GM23248 (cell line): ENCODE results near the gene RNF125.

Experiments
- EZH2 ChIP-seq: fragments of 200-600 bp; sonication (generic); IDR thresholded peaks from 2 replicates; pipeline ENCODE4 v1.6.1; 2018; ENCODE audit warnings: antibody characterized with exemption, mild to moderate bottlenecking; ENCODE audit not compliant: insufficient read depth, poor library complexity, severe bottlenecking
- EZH2phosphoT487 ChIP-seq: fragments of 200-600 bp; sonication (generic); IDR thresholded peaks from 2 replicates; pipeline ENCODE4 v1.6.1; 2018; ENCODE audit warnings: antibody characterized with exemption, moderate library complexity, mild to moderate bottlenecking, low read depth; ENCODE audit not compliant: insufficient read depth

DNA sequence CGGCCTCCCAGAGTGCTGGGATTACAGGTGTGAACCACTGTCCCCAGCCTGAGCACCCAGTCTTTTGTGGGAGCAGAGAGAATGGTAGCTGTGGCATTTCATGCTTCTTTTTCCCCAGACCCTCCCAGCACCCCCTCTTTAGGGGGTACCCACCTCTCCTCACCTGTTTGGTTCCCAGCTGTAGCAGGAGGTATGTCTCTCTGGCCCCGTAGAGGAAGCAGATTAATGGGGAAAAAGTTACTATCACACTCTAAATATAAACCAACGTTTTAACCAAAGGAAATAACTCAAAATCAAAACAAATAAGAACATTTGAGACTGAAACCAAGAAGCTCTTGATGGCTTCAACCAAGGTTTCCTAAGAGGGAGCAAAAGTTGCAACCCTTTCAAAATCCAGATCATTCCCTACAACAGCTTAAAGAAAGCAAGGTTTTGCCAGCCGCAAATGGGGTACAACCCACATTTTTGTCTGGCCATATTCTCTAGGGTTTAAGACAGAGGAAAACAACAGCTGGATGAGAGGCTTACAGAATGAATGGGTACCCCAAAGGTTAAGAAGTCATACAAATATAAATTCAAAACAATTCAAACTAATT, 8.0 kb downstream of the RNF125 start:
- TF ChIP-seq EZH2 = no peak
- no peak for TF ChIP-seq EZH2phosphoT487
